Panc1 (cell line): Measurements from ENCODE around the gene RPN1. TPM values are rescaled to one million over a fixed set of nuclear protein-coding genes. Genes with fewer than 3 reads are reported as not detected.

ENCODE experiments used
- ATAC-seq: fragments of 200-7000 bp; cut with Tn5 transposase; 2 replicates; pipeline ENCODE4 v1.9.1; 2020; ENCODE audit warnings: mild to moderate bottlenecking, moderate library complexity
- BruUV-seq: library from RNA; stranded (reverse); fragments of 400-500 nt; replicated peaks from 2 replicates; lab custom pipeline; 2021; lab: Mats Ljungman, UMichigan
- CTCF ChIA-PET: fragments of 300-600 bp; sonication (Branson Sonifier 250); formaldehyde crosslinking; loops from one replicate; lab custom pipeline; 2022; ENCODE audit warnings: antibody characterized with exemption; lab: Charles Lee
- POLR2A ChIA-PET: fragments of 300-600 bp; sonication (Branson Sonifier 250); formaldehyde crosslinking; loops from one replicate; lab custom pipeline; 2022; ENCODE audit warnings: antibody characterized with exemption; lab: Charles Lee
- DNase-seq: peaks from one replicate; pipeline ENCODE4 v3.0.0-alpha.2; 2010; ENCODE audit warnings: low read depth, low spot score
- H3K27ac ChIP-seq: 2 replicates; pipeline ENCODE4 v1.5.1; 2011; ENCODE audit warnings: mild to moderate bottlenecking, low read length, inconsistent platforms
- H3K27me3 ChIP-seq: fragments of 200-500 bp; sonication (Bioruptor generic); 2 replicates; pipeline ENCODE4 v1.6.0; 2014; ENCODE audit warnings: low read length, inconsistent platforms; ENCODE audit not compliant: control insufficient read depth, insufficient read depth
- H3K36me3 ChIP-seq: fragments of 200-500 bp; sonication (Bioruptor generic); 2 replicates; pipeline ENCODE4 v1.5.1; 2014; ENCODE audit warnings: inconsistent platforms, mild to moderate bottlenecking, low read length, moderate library complexity; ENCODE audit not compliant: control insufficient read depth, insufficient read depth
- H3K4me1 ChIP-seq: 2 replicates; pipeline ENCODE4 v1.5.1; 2011; ENCODE audit warnings: inconsistent platforms, mild to moderate bottlenecking, low read length, moderate library complexity; ENCODE audit not compliant: control insufficient read depth, insufficient read depth
- H3K4me3 ChIP-seq, 2 experiments: 2 replicates each; pipeline ENCODE4 v1.5.1; 2011 to 2012; ENCODE audit warnings: low read depth in 2 of 2, low read length in 2 of 2, mild to moderate bottlenecking in 2 of 2, inconsistent platforms in 1 of 2, moderate library complexity in 1 of 2
- H3K9me3 ChIP-seq: fragments of 200-500 bp; sonication (Bioruptor generic); 2 replicates; pipeline ENCODE4 v1.5.1; 2014; ENCODE audit warnings: low read depth, mild to moderate bottlenecking, inconsistent platforms, low read length, moderate library complexity; ENCODE audit not compliant: control insufficient read depth, insufficient read depth
- CTCF ChIP-seq: fragments of 450-650 bp; IDR thresholded peaks from 2 replicates; pipeline ENCODE4 v1.5.1; 2017; ENCODE audit warnings: mild to moderate bottlenecking
- POLR2AphosphoS5 ChIP-seq: IDR thresholded peaks from 2 replicates; pipeline ENCODE4 v1.6.1; 2012; ENCODE audit warnings: mild to moderate bottlenecking, low read depth, low read length, moderate library complexity
- REST ChIP-seq, 2 experiments: IDR thresholded peaks; 2 replicates each; pipeline ENCODE4 v1.6.1; 2011 to 2012; ENCODE audit warnings: low read depth in 2 of 2, control low read depth in 1 of 2, low read length in 1 of 2, mild to moderate bottlenecking in 1 of 2, moderate library complexity in 1 of 2; ENCODE audit not compliant: insufficient read depth in 1 of 2
- SIN3A ChIP-seq: IDR thresholded peaks from 2 replicates; pipeline ENCODE4 v1.6.1; 2012; ENCODE audit warnings: low read depth, mild to moderate bottlenecking, low read length, moderate library complexity, borderline replicate concordance; ENCODE audit not compliant: insufficient read depth
- TCF7L2 ChIP-seq: IDR thresholded peaks from 2 replicates; pipeline ENCODE4 v1.6.1; 2011; ENCODE audit warnings: mild to moderate bottlenecking, low read depth, low read length, inconsistent platforms
- in situ Hi-C: cut with HindIII; loops from 2 replicates; pipeline ENCODE4 v1.10.0; 2016; ENCODE audit warnings: low sequenced_read_pairs, low pct_unique_long_range_greater_than_20kb
- intact Hi-C: fragments of 100-400 bp; cut with micrococcal nuclease; formaldehyde crosslinking; loops from one replicate; pipeline ENCODE4 v1.10.0; 2022; ENCODE audit not compliant: unreplicated experiment
- total RNA-seq: library from RNA; stranded (reverse); gene quantifications from one replicate; pipeline ENCODE4 v1.2.1, GENCODE V29; 2021; ENCODE audit not compliant: unreplicated experiment

The RPN1 gene
- total RNA-seq, 1 experiment from 2014 or later, result 320 TPM

- ATAC-seq, result no peak
- CTCF ChIA-PET, result no interaction called here
- in situ Hi-C loops, result no loop called here
- H3K27me3 ChIP-seq, result no peaks in the 10 kb centered on the region
- no peak overlapping the region for H3K27ac ChIP-seq
- POLR2A ChIA-PET, result no interaction called here
- intact Hi-C loops, result no loop called here
- H3K4me3 ChIP-seq, result no peak overlapping the region
- no TSS peak for BruUV-seq
- no peak for DNase-seq
- no peaks in the 10 kb centered on the region for H3K4me1 ChIP-seq
- H3K36me3 ChIP-seq, result no peaks in the 10 kb centered on the region
- no peaks in the 10 kb centered on the region for H3K9me3 ChIP-seq
- no peak for TF ChIP-seq CTCF
- no peak for TF ChIP-seq TCF7L2
- TF ChIP-seq REST (IDR thresholded peaks at IDR 0.05; ENCODE audit: insufficient read depth in 1 of 2, low read depth in 2 of 2, low read length in 1 of 2), result no peak
- no peak for TF ChIP-seq SIN3A
- no peak for TF ChIP-seq POLR2AphosphoS5
Measured at GRCh38 chr3:128575777-128576176, 74.8 kb downstream of the RPN1 start.

GRCh38 chr3:128573707-128574162 is 76.9 kb downstream of the RPN1 start:
- Histone ChIP-seq H3K4me1 (no peaks in the 10 kb centered on the region), H3K27me3 (no peaks in the 10 kb centered on the region), H3K36me3 (no peaks in the 10 kb centered on the region), H3K27ac (no peak overlapping the region), H3K9me3 (no peaks in the 10 kb centered on the region), H3K4me3 (no peak overlapping the region)
- no peak for TF ChIP-seq REST (IDR thresholded peaks at IDR 0.05; ENCODE audit: insufficient read depth in 1 of 2, low read depth in 2 of 2, low read length in 1 of 2)
- TF ChIP-seq SIN3A, result no peak
- TF ChIP-seq CTCF, result no peak
- TF ChIP-seq TCF7L2, result no peak
- TF ChIP-seq POLR2AphosphoS5, result no peak
- DNase-seq (no peak), ATAC-seq (no peak)
- ChIA-PET POLR2A (no interaction called here), CTCF (interaction anchor here (0.6 to 1.8 kb wide), 2 partner anchors 11 to 294 kb away, joined by 3 to 6 read pairs; no protein-coding TSS in a partner anchor)
- intact Hi-C loops, result no loop called here
- BruUV-seq, result no TSS peak
- in situ Hi-C loops, result no loop called here
